NCI-H128 (cell line): Measurements from ENCODE around the gene NDC80.
A peak's percentile ranks its signal among the peaks of the same experiment; 100 is the strongest.
"Not testable (repeated sequence)": the region's sequence is repeated elsewhere in the genome, so short reads cannot be mapped to it uniquely, and the experiment has no call there.

Experiments used
- DNase-seq: peaks from one replicate; lab custom pipeline; 2025; ENCODE audit not compliant: unreplicated experiment; lab: John Stamatoyannopoulos, UW

Gene NDC80

GRCh38 chr18:2571200-2572170 lies at the start of gene NDC80, which contains the start of gene METTL4:
TSS of gene NDC80 (plus strand) at chr18:2571557. CDS start at chr18:2572986, 1,429 bp downstream.
TSS of gene METTL4 (minus strand) at chr18:2571505. CDS start at chr18:2567216, 4,289 bp downstream.
- DNase-seq: peak; percentile 83

GRCh38 chr18:2522112-2522511 lies 49.2 kb upstream of the NDC80 start:
- no peak for DNase-seq

GRCh38 chr18:2524794-2525198 lies 46.6 kb upstream of the NDC80 start:
- DNase-seq: not testable (repeated sequence)

- no peak for DNase-seq
Measured at GRCh38 chr18:2526329-2526728, 45.0 kb upstream of the NDC80 start.

GRCh38 chr18:2529154-2529553 lies 42.2 kb upstream of the NDC80 start:
- DNase-seq: no peak

DNA sequence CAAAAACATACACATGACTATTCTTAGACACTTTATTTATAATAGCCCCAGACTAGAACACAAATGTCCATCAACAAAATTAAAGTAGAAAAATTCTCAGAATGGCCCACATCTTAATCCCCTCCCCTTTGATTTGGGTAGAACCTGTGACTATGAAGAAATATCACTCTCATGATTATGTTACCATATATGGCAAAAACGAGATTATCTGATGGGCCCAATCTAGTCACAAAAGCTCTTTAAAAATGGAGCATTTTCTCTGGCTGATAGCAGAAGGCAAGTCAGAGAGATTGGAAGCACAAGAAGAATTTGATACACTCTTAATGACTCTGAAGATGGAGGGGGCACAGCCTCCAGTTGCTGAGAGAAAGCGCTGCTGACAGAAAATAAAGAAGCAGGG lies 39.6 kb upstream of the NDC80 start:
- no peak for DNase-seq

DNA sequence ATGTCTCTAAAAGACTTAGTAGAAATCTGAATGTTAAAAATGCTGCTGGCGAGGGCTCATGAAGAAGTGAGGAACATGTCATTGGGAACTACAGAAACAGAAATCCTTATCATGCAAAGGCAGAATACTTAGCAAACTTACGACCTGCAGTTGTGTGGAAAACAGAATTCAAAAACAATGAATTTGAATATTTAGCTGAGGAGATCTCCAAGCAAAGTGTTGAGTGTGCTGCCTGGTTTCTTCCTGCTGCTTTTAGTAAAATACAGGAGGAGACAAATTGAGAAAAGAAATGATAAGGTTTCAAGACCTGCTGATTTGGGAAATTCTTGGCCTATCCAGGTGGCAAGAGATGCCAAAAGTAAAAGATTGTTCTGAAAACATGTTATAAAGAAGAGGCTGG lies 38.6 kb upstream of the NDC80 start:
- DNase-seq: no peak

DNA sequence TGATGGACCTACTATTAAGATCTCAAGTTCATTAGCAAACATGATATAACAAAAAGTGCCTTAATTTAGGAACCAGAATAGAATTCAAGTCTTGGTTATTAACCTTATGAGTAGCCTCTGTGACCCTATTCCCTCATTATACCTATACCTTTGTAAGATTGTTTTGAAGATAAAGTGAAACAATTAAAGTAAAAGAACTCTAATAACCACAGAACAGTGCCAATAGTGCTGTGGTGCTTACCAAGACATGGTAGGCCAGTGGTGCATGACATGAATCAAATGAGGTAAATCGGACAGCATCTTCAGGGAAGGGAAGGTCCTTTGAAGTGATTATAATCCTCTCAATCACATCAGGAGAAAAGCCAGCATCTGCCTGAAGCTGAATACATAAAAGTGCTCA lies 36.5 kb upstream of the NDC80 start:
- DNase-seq: no peak

DNA sequence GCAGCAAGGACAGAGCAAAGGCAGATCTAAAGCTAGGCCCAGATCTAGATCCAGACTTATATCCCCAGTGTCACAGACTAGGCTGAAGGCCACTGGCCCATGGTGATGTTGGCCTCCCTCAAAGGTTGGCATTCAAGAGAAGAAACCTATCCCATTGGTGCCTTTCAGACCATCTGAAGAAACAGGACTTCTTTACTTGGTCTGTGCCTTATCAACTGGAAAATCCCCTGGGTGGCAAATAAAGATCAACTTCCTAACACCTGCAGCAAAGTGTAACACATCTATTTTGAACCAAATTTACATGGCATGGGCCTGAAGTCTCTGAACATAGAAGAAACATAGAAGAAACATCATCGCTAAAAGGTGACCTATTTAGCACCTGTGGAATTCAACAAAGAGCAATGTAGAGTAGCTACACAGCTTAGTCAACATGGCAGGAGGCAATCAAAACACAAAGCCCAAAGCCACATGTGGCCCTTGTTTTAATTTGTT lies 35.9 kb upstream of the NDC80 start:
- DNase-seq: no peak

- no peak for DNase-seq
Measured at GRCh38 chr18:2536063-2536462, 35.3 kb upstream of the NDC80 start.

GRCh38 chr18:2536493-2536892 lies 34.9 kb upstream of the NDC80 start:
- no peak for DNase-seq

DNA sequence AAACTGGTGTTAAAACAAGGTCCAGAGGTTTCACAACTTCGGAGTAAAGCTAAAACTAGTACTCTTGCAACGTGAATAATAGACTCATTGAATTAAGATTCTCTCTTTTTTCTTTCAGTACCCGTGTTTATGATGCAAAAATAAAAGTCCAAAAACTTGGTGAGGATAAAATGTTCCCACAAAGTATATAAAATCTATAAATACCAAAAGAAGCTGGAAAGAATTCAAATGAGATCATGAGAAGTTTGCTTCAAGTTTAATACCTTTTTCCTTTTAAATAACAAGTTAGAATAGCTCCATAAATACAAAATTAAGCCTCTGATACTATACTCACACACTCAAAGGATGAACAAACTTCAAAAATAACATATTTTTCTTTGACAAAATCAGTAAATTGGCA lies 34.1 kb upstream of the NDC80 start:
- no peak for DNase-seq

GRCh38 chr18:2538236-2538635 lies 33.1 kb upstream of the NDC80 start:
- DNase-seq: no peak

- DNase-seq: no peak
Measured at GRCh38 chr18:2538844-2539243, 32.5 kb upstream of the NDC80 start.

GRCh38 chr18:2540575-2540974 lies 30.8 kb upstream of the NDC80 start:
- DNase-seq: no peak

- not testable (repeated sequence) for DNase-seq
Measured at GRCh38 chr18:2541925-2542563, 29.3 kb upstream of the NDC80 start.

- DNase-seq: no peak
Measured at GRCh38 chr18:2545155-2545554, 26.2 kb upstream of the NDC80 start.

DNA sequence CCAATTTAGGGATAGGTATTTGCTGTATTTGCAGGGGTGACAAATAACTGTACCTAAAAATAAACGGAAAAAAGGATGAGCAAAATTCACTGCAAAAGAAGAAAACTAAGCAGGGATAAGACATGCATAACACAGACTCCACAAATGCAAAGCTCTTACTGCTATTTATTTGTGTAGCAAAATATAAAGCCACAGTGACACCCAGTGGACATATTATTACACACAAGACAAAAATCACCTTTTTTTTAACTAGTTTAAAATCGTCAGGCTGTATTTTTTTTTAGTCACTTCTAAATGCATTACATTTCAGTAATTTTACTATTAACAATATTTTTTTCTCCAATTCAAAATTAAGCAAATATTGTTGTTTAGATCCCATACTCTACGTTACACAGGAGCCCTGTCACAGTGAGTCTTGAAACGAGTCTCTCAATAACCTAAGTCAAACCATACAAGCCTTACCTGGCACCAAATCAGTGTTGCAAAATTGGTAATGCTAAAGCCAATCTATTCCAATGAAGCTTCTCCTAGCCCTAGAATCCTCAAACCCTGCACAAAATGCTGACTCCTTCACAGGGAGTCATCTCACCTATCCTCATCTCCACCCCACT lies 23.8 kb upstream of the NDC80 start:
- DNase-seq: peak; percentile 32

DNA sequence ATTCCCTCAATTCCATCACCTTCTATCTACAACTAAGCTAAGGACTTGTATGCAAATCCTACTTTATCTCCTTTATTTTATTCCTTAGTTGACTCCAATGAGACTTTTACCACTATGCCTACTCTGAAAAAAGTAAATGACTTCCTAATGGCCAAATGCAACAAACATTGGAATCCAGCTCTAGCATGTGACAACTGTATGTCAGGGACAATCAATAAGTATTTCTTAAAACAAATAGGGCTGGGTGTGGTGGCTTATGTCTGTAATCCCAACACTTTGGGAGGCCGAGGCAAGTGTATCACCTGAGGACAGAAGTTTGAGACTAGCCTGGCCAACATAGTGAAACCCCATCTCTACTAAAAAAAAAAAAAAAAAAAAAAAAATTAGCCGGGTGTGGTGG lies 21.9 kb upstream of the NDC80 start:
- DNase-seq: no peak

DNA sequence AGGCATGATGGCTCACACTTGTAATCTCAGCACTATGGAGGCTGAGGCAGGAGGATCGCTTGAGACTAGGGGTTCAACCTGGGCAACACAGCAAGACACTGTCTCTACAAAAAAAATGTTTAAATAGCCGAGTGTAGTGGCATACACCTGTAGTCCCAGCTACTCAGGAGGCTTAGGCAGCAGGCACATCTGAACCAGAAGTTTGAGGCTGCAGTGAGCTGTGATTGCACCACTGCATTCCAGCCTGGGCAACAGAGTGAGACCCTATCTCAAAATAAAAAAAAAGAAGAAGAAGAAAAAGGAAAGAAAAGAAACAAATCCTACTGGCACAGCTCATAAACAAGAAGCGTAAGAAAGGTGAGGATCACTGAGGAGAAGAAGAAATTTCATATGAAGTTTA lies 19.9 kb upstream of the NDC80 start:
- no peak for DNase-seq

- no peak for DNase-seq
Measured at GRCh38 chr18:2554696-2555095, 16.7 kb upstream of the NDC80 start.

GRCh38 chr18:2555895-2556294 lies 15.5 kb upstream of the NDC80 start:
- no peak for DNase-seq
